HG03571 (cell line): ENCODE measurements around the gene ZBTB16.

Experiments used
- ATAC-seq: cut with Tn5 transposase; IDR thresholded peaks from one replicate; pipeline ENCODE4 v1.9.1; 2021; ENCODE audit not compliant: unreplicated experiment

Gene ZBTB16

GRCh38 chr11:114232400-114233059 is 173.0 kb downstream of the ZBTB16 start:
- no peak for ATAC-seq

- no peak for ATAC-seq
Measured at GRCh38 chr11:114233755-114234154, 174.2 kb downstream of the ZBTB16 start.

GRCh38 chr11:114236829-114237228 is 177.3 kb downstream of the ZBTB16 start:
- ATAC-seq = no peak

GRCh38 chr11:114237321-114238280 is 178.1 kb downstream of the ZBTB16 start:
- no peak for ATAC-seq

GRCh38 chr11:114239753-114240161 is 180.2 kb downstream of the ZBTB16 start:
- ATAC-seq = no peak

- ATAC-seq = no peak
Measured at GRCh38 chr11:114242032-114242431, 182.5 kb downstream of the ZBTB16 start.

- ATAC-seq = no peak
Measured at GRCh38 chr11:114243461-114244372, 184.2 kb downstream of the ZBTB16 start.

- ATAC-seq = no peak
Measured at GRCh38 chr11:114244726-114245394, 185.3 kb downstream of the ZBTB16 start.

GRCh38 chr11:114246321-114247069 is 187.0 kb downstream of the ZBTB16 start:
- no peak for ATAC-seq

GRCh38 chr11:114247070-114247789 is 187.7 kb downstream of the ZBTB16 start:
- no peak for ATAC-seq

- no peak for ATAC-seq
Measured at GRCh38 chr11:114250180-114250579, 190.7 kb downstream of the ZBTB16 start.

- no peak for ATAC-seq
Measured at GRCh38 chr11:114250993-114251814, 191.7 kb downstream of the ZBTB16 start.

GRCh38 chr11:114251815-114252337 is 192.4 kb downstream of the ZBTB16 start:
- ATAC-seq = no peak

- ATAC-seq = no peak
Measured at GRCh38 chr11:114252767-114253166, 193.3 kb downstream of the ZBTB16 start.

GRCh38 chr11:114253771-114254170 is 194.3 kb downstream of the ZBTB16 start:
- ATAC-seq = no peak

- ATAC-seq = no peak
Measured at GRCh38 chr11:114254571-114255146, 195.1 kb downstream of the ZBTB16 start.

- no peak for ATAC-seq
Measured at GRCh38 chr11:114255289-114255688, 195.8 kb downstream of the ZBTB16 start.
